Sigmoid colon (tissue), 7 donors: ENCODE data around the gene RBM4B. TPM values are rescaled to one million over a fixed set of nuclear protein-coding genes. Genes with fewer than 3 reads are reported as not detected.

Source experiments
- DNase-seq: peaks from one replicate; pipeline ENCODE4 v3.0.0-alpha.2; 2019
- H3K27ac ChIP-seq, 4 donors: fragments of 200-600 bp; sonication (generic); one replicate each; pipeline ENCODE4 v1.5.1; 2016 to 2019; ENCODE audit warnings: mild to moderate bottlenecking in 1 of 4
- H3K27me3 ChIP-seq, 3 donors: fragments of 200-600 bp; sonication (generic); one replicate each; pipeline ENCODE4 v1.5.1; 2019; ENCODE audit warnings: mild to moderate bottlenecking in 1 of 3
- H3K36me3 ChIP-seq, 4 donors: fragments of 200-600 bp; sonication (generic); one replicate each; pipeline ENCODE4 v1.5.1; 2016 to 2019
- H3K4me1 ChIP-seq, 4 donors: fragments of 200-600 bp; sonication (generic); one replicate each; pipeline ENCODE4 v1.5.1; 2017 to 2019
- H3K4me3 ChIP-seq, 4 donors: fragments of 200-600 bp; sonication (generic); one replicate each; pipeline ENCODE4 v1.5.1; 2017 to 2019; ENCODE audit warnings: mild to moderate bottlenecking in 2 of 4, moderate library complexity in 1 of 4
- H3K9me3 ChIP-seq, 4 donors: fragments of 200-600 bp in 3 of 4; sonication (generic) in 3 of 4; one replicate each; pipeline versions ENCODE4 v1.5.1 to v1.6.1; 2013 to 2019
- CTCF ChIP-seq, 4 experiments: fragments of 450-650 bp in 3 of 4; fragments of 200-600 bp in 1 of 4; IDR thresholded peaks; one replicate each; pipeline ENCODE4 v1.5.1; 2016 to 2019; ENCODE audit warnings: antibody characterized with exemption in 4 of 4, mild to moderate bottlenecking in 3 of 4, moderate library complexity in 2 of 4
- EP300 ChIP-seq, 4 donors: sonication (generic); formaldehyde crosslinking; IDR thresholded peaks; one replicate each; pipeline ENCODE4 v1.6.1; 2017; ENCODE audit warnings: antibody characterized with exemption in 4 of 4
- POLR2A ChIP-seq, 2 donors: fragments of 450-650 bp; IDR thresholded peaks; one replicate each; pipeline ENCODE4 v1.6.1; 2016; ENCODE audit warnings: antibody characterized with exemption in 2 of 2, mild to moderate bottlenecking in 2 of 2, moderate library complexity in 2 of 2
- POLR2AphosphoS5 ChIP-seq, 4 donors: sonication (generic); formaldehyde crosslinking; IDR thresholded peaks; one replicate each; pipeline ENCODE4 v1.6.1; 2017; ENCODE audit warnings: antibody characterized with exemption in 4 of 4
- WGBS, 2 donors: extraction: QIAGEN DNeasy Blood & Tissue Kit; methylation state at CpG; one replicate each; pipeline ENCODE4 v1.1.7; 2013; 5-methylcytosine and 5-hydroxymethylcytosine counted together
- intact Hi-C: fragments of 100-400 bp; cut with DNase I; formaldehyde crosslinking; loops from one replicate; pipeline ENCODE4 v1.15.1; 2023
- polyA plus RNA-seq, 3 donors: library from polyadenylated mRNA; stranded (reverse); fragments of 200-250 nt; gene quantifications; one replicate each; pipeline ENCODE4 v1.2.3, GENCODE V29; 2013
- total RNA-seq, 4 donors: library from RNA; depleted of rRNA; stranded (reverse); fragments of >200 nt; gene quantifications; one replicate each; pipeline ENCODE4 v1.1.0, GENCODE V29; 2016
- donor health status: healthy with polysubstance abuse.
- donor health status: Bipolar disorder and iron deficiency.
- donor health status: healthy.

The RBM4B gene
- total and polyA plus RNA-seq, 7 donors = 6.6 to 30.7 (median 14.0) TPM

GRCh38 chr11:66707486-66707885 is 29.8 kb upstream of the RBM4B start:
- 96% methylated on average over 26 of the region's 26 CpGs for WGBS, 2 donors
- intact Hi-C loops = no loop called here
- no peak for TF ChIP-seq CTCF (IDR thresholded peaks at IDR 0.05)
- no peak for TF ChIP-seq POLR2A (IDR thresholded peaks at IDR 0.05)
- TF ChIP-seq POLR2AphosphoS5 (IDR thresholded peaks at IDR 0.05) = no peak
- TF ChIP-seq EP300 (IDR thresholded peaks at IDR 0.05) = no peak

DNA sequence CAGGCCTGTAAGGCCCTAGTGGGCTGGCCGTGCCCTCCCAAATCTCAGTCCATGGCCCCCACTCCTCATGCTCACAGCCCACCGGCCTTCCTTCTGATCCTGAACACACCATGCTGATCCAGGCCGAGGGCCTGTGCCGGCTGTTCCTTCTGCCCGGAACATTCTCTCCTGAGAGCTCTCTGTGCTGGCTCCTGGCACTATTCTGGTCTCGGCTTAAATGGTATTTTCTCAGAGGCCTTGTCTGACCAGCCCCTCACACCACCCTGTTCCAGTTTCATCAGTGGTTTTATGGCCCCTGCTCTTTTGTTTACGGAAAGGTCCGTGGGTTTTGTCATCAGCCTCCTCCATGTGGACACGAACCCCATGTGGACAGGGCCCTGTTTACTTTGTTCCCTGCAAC is 29.3 kb upstream of the RBM4B start:
- Histone ChIP-seq H3K36me3 (no peaks in the 10 kb centered on the region), H3K4me3 (no peak overlapping the region)
- 85 to 89% methylated on average over 9 of the region's 9 CpGs for WGBS, 2 donors

More at GRCh38 chr11:66707486-66707885, 29.8 kb upstream of the RBM4B start:
- no peaks in the 10 kb centered on the region for H3K9me3 ChIP-seq
- H3K27ac ChIP-seq = no peak overlapping the region
- no peak overlapping the region for H3K4me3 ChIP-seq
- H3K4me1 ChIP-seq = no peaks in the 10 kb centered on the region
- DNase-seq = no peak
- no peaks in the 10 kb centered on the region for H3K36me3 ChIP-seq
- no peaks in the 10 kb centered on the region for H3K27me3 ChIP-seq

DNA sequence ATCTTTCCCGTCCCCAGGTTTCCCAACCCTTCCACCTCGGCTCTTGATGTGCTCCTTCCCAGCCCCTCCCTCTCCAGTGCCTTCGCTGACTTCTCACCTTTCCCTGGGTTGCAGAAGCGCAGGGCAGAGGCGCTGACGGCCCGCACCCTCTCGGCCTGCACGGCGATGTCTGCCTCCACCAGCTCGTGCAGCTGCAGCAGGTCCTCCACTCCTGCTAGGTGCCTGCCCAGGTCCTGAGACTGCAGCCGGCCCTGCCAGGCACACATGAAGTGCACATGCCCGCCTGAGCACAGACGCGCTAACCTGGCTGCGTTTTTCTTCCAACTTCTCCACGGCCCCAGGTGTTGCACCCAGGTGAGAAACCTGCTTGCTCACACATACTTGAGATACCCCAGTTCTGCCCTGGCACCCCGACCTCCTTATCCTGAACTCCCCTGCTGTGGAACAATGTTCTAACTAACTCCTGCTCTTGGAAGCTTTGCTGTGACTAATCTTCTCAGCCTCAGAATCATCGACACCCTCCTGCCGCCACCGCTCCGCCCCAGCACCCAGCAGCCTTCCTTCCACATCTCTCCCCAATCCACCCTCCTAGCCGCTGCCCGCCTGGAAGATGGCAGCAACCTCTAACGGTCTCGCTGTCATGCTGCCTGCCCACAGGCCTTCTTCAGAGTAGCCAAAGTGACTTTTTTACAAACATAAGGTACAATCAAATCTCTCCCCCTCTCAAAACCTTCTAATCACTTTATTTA is 28.1 kb upstream of the RBM4B start:
- Histone ChIP-seq H3K4me1 (no peaks in the 10 kb centered on the region), H3K4me3 (no peak overlapping the region), H3K27ac (no peak overlapping the region), H3K27me3 (no peaks in the 10 kb centered on the region), H3K36me3 (no peaks in the 10 kb centered on the region), H3K9me3 (no peaks in the 10 kb centered on the region)
- intact Hi-C loops = no loop called here
- TF ChIP-seq POLR2AphosphoS5 (IDR thresholded peaks at IDR 0.05) (no peak), EP300 (IDR thresholded peaks at IDR 0.05) (no peak), POLR2A (IDR thresholded peaks at IDR 0.05) (no peak), CTCF (IDR thresholded peaks at IDR 0.05) (no peak)
- no peak for DNase-seq
- WGBS, 2 donors = 93 to 95% methylated on average over 26 of the region's 26 CpGs

More for the DNA sequence above, 29.3 kb upstream of the RBM4B start:
- Histone ChIP-seq H3K9me3 (no peaks in the 10 kb centered on the region), H3K4me1 (no peaks in the 10 kb centered on the region), H3K27ac (no peak overlapping the region), H3K27me3 (no peaks in the 10 kb centered on the region)
- DNase-seq = no peak
- TF ChIP-seq POLR2A (IDR thresholded peaks at IDR 0.05) = no peak
- TF ChIP-seq EP300 (IDR thresholded peaks at IDR 0.05) = no peak
- intact Hi-C loops = no loop called here

DNA sequence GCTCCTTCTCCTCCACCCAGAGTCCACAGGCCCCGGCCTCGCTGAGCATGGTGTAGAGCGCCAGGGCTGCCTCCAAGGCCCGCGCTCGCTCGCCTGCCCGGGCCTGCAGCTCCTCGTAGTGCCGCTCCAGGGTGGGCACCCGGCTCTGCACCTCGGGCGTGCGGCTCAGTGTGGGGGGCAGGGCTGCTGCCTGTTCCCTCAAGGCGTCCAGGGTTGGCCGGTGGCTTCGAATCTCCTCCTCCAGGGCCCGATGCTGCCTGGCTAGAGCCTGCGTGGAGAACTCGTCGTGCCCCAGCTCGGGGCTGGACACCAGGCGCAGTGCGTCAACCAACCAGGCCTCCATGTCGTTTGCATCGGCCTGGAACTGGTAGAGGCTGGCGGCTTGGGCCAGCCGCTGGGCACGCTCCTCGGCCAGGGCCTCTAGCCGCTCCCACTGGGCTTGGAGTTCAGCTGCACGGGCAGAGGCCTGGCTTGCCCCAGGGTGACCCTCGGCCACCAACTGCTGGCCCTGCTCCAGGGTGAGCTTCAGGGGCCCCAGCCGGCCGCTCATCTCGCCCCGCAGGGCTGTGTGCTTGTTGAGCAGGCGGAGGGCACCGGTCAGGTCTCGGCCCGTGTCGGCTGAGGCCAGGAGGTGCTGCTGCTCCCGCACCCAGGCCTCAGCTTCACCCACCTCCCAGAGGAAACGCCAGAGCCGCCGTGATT is 27.1 kb upstream of the RBM4B start:
- Histone ChIP-seq H3K4me1 (no peaks in the 10 kb centered on the region), H3K9me3 (peaks cover 0 to under 1% (median 0%) of the 10 kb centered on the region in 4 donors), H3K27ac (no peak overlapping the region), H3K36me3 (no peaks in the 10 kb centered on the region), H3K4me3 (no peak overlapping the region), H3K27me3 (no peaks in the 10 kb centered on the region)
- no peak for DNase-seq
- intact Hi-C loops = no loop called here
- TF ChIP-seq POLR2A (IDR thresholded peaks at IDR 0.05) (no peak), CTCF (IDR thresholded peaks at IDR 0.05) (no peak), POLR2AphosphoS5 (IDR thresholded peaks at IDR 0.05) (no peak), EP300 (IDR thresholded peaks at IDR 0.05) (no peak)
- WGBS, 2 donors = 95 to 96% methylated on average over 46 of the region's 46 CpGs

DNA sequence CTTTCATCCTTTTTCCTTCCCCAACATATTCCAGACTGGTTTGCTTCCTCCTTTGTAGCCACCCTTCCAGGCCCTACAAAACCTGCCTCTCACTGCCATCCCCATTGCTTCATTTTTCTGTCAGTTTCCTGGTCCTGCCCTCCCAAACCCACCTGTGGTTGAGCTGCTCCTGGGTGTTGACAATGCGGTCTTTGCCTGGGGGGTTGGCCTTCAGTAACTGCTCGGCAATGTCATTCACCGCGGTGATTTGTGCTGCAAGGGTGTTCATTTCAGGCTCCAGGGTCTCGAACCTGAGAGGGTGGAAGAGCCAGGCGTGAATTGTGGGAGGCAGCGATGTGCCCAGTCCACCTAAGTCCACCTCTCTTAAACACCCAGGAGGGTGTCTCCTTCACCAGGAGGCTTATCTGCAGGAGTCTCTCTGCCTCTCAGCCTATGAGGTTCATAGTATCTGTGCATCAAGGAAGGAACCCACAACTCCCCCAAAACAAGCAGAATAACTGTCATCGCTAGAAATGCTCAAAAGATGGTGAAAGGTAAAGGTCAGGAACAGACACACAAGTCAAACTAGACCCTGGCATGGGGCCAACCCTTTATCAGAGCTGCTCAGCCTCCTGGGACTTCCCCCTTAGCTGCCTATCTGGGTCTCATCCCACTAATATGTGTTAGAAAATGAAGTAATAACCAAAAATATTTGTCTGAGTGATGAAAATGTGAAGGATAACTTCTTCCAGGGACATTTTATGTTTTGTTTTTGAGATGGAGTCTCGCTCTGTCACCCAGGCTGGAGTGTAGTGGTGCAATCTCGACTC is 23.9 kb upstream of the RBM4B start:
- Histone ChIP-seq H3K27me3 (no peaks in the 10 kb centered on the region), H3K27ac (no peak overlapping the region), H3K9me3 (peaks cover 0 to 2% (median 0%) of the 10 kb centered on the region in 4 donors), H3K4me1 (no peaks in the 10 kb centered on the region), H3K4me3 (no peak overlapping the region), H3K36me3 (no peaks in the 10 kb centered on the region)
- intact Hi-C loops = no loop called here
- no peak for DNase-seq
- WGBS, 2 donors = 85 to 86% methylated on average over 10 of the region's 10 CpGs
- TF ChIP-seq POLR2A (IDR thresholded peaks at IDR 0.05) (no peak), CTCF (IDR thresholded peaks at IDR 0.05) (no peak), POLR2AphosphoS5 (IDR thresholded peaks at IDR 0.05) (no peak), EP300 (IDR thresholded peaks at IDR 0.05) (no peak)
